Right atrium auricular region (tissue), 2 donors: ENCODE measurements around the gene APOBEC3H. TPM values are rescaled to one million over a fixed set of nuclear protein-coding genes. Genes with fewer than 3 reads are reported as not detected.
"Not testable (repeated sequence)": the region's sequence is repeated elsewhere in the genome, so short reads cannot be mapped to it uniquely, and the experiment has no call there.

ENCODE experiments used
- DNase-seq: peaks from one replicate; pipeline ENCODE4 v3.0.0-alpha.2; 2019; ENCODE audit warnings: low spot score
- H3K27ac ChIP-seq, 2 donors: fragments of 200-600 bp; sonication (generic); 1 replicate in 1 of 2; 2 replicates in 1 of 2; pipeline ENCODE4 v1.5.1; 2016 to 2019
- H3K27me3 ChIP-seq, 2 donors: fragments of 200-600 bp; sonication (generic); one replicate each; pipeline versions ENCODE4 v1.5.1 to v1.6.0; 2017 to 2019
- H3K36me3 ChIP-seq: fragments of 200-600 bp; sonication (generic); one replicate; pipeline ENCODE4 v1.5.1; 2016
- H3K4me1 ChIP-seq, 2 donors: fragments of 200-600 bp; sonication (generic); one replicate each; pipeline versions ENCODE4 v1.5.1 to v1.6.0; 2017 to 2019
- H3K4me3 ChIP-seq, 2 donors: fragments of 200-600 bp; sonication (generic); 1 replicate in 1 of 2; 2 replicates in 1 of 2; pipeline ENCODE4 v1.5.1; 2017 to 2019; ENCODE audit warnings: mild to moderate bottlenecking in 1 of 2, moderate library complexity in 1 of 2
- H3K9me3 ChIP-seq, 2 donors: fragments of 200-600 bp; sonication (generic); one replicate each; pipeline ENCODE4 v1.5.1; 2019
- total RNA-seq, 2 donors: library from RNA; depleted of rRNA; stranded (reverse); fragments of >200 nt; gene quantifications; one replicate each; pipeline ENCODE4 v1.1.0, GENCODE V29; 2016
- TF ChIP-seq, protein P1 (sequence below), 2 donors: fragments of 200-600 bp; sonication (generic); IDR thresholded peaks; one replicate each; pipeline ENCODE4 v1.5.1; 2019; ENCODE audit warnings: antibody characterized with exemption in 2 of 2

The APOBEC3H gene
- total RNA-seq, 2 donors from 2014 or later: 1.3 TPM; not detected in 1

DNA sequence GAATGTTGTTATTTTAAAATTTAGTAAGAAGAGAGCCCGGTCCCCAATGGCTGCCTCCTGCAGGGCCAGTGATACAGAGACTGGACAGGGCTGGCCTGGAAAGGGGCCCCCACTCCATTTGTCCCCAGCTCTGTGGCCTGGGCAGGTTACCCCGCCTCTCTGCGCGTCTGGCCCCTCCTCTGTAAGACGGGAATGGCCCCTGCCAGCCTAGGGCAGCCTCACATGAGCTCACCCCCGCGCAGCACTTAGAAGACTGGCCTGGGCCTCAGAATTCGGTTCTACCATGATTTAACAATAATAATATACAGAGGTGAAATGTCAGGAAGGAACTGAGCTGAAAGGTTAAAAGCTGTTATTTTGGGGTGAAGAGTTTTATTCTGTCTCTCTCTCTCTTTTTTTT lies 18.7 kb upstream of the APOBEC3H start:
- no peaks in the 10 kb centered on the region for H3K36me3 ChIP-seq
- DNase-seq: no peak
- TF ChIP-seq, protein P1, sequence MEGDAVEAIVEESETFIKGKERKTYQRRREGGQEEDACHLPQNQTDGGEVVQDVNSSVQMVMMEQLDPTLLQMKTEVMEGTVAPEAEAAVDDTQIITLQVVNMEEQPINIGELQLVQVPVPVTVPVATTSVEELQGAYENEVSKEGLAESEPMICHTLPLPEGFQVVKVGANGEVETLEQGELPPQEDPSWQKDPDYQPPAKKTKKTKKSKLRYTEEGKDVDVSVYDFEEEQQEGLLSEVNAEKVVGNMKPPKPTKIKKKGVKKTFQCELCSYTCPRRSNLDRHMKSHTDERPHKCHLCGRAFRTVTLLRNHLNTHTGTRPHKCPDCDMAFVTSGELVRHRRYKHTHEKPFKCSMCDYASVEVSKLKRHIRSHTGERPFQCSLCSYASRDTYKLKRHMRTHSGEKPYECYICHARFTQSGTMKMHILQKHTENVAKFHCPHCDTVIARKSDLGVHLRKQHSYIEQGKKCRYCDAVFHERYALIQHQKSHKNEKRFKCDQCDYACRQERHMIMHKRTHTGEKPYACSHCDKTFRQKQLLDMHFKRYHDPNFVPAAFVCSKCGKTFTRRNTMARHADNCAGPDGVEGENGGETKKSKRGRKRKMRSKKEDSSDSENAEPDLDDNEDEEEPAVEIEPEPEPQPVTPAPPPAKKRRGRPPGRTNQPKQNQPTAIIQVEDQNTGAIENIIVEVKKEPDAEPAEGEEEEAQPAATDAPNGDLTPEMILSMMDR (IDR thresholded peaks at IDR 0.05): no peak
- H3K9me3 ChIP-seq: no peaks in the 10 kb centered on the region
- H3K4me3 ChIP-seq: no peak overlapping the region
- H3K27me3 ChIP-seq: no peaks in the 10 kb centered on the region
- peaks cover 0 to 10% of the 10 kb centered on the region in 2 donors for H3K4me1 ChIP-seq
- no peak overlapping the region for H3K27ac ChIP-seq

DNA sequence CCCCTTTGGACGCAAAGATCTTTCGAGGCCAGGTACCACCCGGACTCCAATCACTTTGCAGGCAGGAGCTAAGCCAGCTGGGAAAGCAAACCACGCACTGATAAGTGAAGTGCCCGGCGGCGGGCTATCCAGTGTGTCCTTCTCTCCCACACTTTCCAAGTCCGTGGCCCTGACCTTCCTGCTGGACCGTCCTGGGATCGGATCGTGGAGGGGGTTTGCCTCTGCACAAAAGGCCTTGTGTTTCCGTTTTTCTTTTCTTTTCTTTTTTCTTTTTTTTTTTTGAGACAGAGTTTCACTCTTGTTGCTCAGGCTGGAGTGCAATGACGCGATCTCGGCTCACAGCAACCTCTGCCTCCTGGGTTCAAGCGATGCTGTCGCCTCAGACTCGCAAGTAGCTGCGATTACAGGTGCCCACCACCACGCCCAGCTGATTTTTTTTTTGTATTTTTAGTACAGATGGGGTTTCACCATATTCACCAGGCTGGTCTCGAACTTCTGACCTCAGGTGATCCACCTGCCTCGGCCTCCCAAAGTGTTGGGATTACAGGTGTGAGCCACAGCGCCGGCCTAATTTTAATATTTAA lies 17.9 kb upstream of the APOBEC3H start:
- H3K36me3 ChIP-seq, DNase-seq, H3K27ac ChIP-seq, H3K4me3 ChIP-seq, H3K9me3 ChIP-seq, H3K27me3 ChIP-seq, H3K4me1 ChIP-seq: not testable (repeated sequence)

DNA sequence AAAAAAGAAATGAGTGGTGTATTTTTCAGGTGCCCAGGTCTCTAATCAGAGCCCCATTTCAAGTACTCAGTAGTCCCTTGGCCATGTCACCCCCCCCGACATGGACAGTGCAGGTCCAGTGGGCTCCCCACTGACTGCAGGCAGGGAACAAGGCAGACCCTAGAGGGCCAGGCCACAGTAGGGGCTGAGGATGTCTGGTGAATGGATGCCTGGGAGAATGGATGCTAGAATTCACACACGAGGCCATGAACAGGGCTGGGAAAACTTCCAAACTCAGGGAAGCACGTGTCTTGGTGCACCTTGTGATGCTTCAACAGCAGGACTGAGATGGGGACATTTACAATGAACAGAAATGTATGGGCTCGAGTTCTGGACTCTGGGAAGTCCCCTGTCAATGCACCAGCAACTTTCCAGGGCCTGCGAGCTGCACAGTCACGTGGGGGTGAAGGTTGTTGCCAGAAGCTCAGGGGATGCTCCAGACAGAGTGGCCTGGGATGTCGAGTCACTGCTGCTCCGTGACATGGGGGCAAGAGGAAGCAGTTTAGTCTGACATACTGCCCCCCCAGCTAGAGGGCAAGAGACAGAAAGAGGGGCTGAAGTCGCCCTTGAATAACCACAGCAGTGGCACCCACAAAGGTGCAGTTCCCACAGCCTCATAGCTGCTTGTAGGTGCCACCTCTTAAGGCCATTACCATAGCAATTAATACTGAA lies 16.8 kb upstream of the APOBEC3H start:
- no peaks in the 10 kb centered on the region for H3K36me3 ChIP-seq
- peaks cover 0 to 10% of the 10 kb centered on the region in 2 donors for H3K4me1 ChIP-seq
- no peak overlapping the region for H3K27ac ChIP-seq
- no peaks in the 10 kb centered on the region for H3K27me3 ChIP-seq
- H3K4me3 ChIP-seq: no peak overlapping the region
- no peaks in the 10 kb centered on the region for H3K9me3 ChIP-seq
- no peak for DNase-seq
- TF ChIP-seq, protein P1 (IDR thresholded peaks at IDR 0.05): no peak

DNA sequence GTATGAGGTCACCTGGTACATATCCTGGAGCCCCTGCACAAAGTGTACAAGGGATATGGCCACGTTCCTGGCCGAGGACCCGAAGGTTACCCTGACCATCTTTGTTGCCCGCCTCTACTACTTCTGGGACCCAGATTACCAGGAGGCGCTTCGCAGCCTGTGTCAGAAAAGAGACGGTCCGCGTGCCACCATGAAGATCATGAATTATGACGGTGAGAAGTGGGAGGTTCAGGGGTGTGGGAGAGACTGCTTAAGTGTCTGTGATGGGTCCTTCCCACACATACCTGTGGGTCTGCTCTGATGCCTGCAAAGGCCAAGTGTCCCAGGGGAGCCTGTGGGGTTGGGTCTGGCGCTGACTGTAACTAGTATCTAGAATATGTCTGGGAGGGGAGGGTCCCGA lies 16.0 kb upstream of the APOBEC3H start:
- H3K9me3 ChIP-seq: no peaks in the 10 kb centered on the region
- no peaks in the 10 kb centered on the region for H3K27me3 ChIP-seq
- DNase-seq: no peak
- H3K36me3 ChIP-seq: no peaks in the 10 kb centered on the region
- no peak overlapping the region for H3K4me3 ChIP-seq
- TF ChIP-seq, protein P1 (IDR thresholded peaks at IDR 0.05): no peak
- peaks cover 0 to 10% of the 10 kb centered on the region in 2 donors for H3K4me1 ChIP-seq
- no peak overlapping the region for H3K27ac ChIP-seq

DNA sequence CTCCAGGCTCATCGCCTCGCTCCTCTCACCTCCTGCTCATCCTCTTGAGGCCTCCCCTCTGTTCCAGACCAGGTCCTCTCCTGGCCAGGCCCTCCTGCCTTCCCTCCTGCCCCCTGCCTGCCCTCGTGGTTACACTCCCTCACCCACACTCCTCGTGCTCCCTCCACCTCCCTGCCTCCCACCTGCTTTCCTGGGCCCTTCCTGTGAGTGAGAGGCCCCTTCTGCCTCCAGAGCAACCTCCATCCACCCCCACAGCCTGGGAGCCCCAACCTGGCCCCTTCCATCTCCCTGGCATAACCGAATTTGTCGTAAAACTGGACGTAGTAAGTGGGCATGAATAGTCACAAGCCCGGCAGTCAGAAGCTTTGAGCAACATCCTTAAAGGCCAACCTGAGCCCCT lies 15.4 kb upstream of the APOBEC3H start:
- Histone ChIP-seq H3K4me3 (no peak overlapping the region), H3K36me3 (no peaks in the 10 kb centered on the region), H3K9me3 (no peaks in the 10 kb centered on the region), H3K27me3 (no peaks in the 10 kb centered on the region), H3K27ac (no peak overlapping the region), H3K4me1 (peaks cover 0 to 10% of the 10 kb centered on the region in 2 donors)
- no peak for DNase-seq
- TF ChIP-seq, protein P1 (IDR thresholded peaks at IDR 0.05): no peak

DNA sequence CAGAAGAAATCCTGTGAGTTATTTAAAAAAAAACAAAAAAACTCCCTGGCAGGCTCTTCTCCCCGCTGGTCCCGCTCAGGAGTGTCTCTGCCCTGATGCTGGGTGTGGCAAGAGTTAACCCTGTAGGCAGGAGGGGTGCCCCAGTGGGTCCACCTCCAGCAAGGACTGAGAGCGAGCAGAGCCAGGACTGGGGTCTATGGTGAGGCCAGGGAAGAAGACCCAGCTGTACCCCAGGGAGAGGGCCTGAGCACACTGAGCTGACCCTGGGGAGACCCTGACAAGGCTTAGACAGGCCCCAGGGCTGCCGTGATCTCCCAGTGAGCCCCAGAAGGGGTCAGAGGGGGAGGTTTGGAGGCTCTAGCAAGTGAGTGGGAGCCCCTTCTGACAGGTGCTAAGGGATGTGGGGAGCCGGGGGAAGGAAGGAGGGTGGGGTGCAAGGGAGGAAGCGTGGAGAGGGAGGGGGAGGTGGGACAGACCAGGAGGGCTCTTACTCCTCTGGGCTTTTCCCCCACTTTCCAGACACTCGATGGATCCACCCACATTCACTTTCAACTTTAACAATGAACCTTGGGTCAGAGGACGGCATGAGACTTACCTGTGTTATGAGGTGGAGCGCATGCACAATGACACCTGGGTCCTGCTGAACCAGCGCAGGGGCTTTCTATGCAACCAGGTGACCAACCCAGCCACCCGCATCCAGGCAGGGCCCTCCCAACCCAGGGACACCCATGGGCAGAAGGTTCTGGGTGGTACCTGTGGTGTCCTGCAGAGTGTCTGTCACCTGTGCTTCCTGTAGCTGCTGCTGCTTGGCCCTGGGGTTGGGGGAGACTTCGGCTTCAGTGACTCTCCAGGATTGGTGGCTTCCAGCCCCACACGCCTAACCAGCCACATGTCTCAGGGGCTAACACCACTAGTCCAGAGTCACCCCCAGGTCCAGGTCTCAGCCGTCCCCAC lies 13.6 kb upstream of the APOBEC3H start:
- Histone ChIP-seq H3K9me3 (no peaks in the 10 kb centered on the region), H3K27me3 (no peaks in the 10 kb centered on the region), H3K27ac (no peak overlapping the region), H3K4me1 (no peaks in the 10 kb centered on the region), H3K4me3 (no peak overlapping the region), H3K36me3 (no peaks in the 10 kb centered on the region)
- no peak for DNase-seq
- TF ChIP-seq, protein P1 (IDR thresholded peaks at IDR 0.05): no peak
